ENCODE measurements around the gene ARPC5L.
A peak's percentile ranks its signal among the peaks of the same experiment; 100 is the strongest.

The ARPC5L gene

GRCh38 chr9:124852829-124853531, 8.9 kb upstream of the ARPC5L start, which contains the start of gene WDR38:
Gene WDR38, plus strand, starts transcription at chr9:124853460. Its CDS starts 72 bp downstream, at chr9:124853532.
- TF ChIP-seq, protein P1, sequence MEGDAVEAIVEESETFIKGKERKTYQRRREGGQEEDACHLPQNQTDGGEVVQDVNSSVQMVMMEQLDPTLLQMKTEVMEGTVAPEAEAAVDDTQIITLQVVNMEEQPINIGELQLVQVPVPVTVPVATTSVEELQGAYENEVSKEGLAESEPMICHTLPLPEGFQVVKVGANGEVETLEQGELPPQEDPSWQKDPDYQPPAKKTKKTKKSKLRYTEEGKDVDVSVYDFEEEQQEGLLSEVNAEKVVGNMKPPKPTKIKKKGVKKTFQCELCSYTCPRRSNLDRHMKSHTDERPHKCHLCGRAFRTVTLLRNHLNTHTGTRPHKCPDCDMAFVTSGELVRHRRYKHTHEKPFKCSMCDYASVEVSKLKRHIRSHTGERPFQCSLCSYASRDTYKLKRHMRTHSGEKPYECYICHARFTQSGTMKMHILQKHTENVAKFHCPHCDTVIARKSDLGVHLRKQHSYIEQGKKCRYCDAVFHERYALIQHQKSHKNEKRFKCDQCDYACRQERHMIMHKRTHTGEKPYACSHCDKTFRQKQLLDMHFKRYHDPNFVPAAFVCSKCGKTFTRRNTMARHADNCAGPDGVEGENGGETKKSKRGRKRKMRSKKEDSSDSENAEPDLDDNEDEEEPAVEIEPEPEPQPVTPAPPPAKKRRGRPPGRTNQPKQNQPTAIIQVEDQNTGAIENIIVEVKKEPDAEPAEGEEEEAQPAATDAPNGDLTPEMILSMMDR (IDR thresholded peaks at IDR 0.05), result peak; percentile 99
- peak within 1 kb of the TSS; percentile 38 to 74 for H3K27ac ChIP-seq
- H3K4me3 ChIP-seq, result peak within 1 kb of the TSS; percentile 74
- DNase-seq (ENCODE audit: low spot score), result peak; percentile 86

DNA sequence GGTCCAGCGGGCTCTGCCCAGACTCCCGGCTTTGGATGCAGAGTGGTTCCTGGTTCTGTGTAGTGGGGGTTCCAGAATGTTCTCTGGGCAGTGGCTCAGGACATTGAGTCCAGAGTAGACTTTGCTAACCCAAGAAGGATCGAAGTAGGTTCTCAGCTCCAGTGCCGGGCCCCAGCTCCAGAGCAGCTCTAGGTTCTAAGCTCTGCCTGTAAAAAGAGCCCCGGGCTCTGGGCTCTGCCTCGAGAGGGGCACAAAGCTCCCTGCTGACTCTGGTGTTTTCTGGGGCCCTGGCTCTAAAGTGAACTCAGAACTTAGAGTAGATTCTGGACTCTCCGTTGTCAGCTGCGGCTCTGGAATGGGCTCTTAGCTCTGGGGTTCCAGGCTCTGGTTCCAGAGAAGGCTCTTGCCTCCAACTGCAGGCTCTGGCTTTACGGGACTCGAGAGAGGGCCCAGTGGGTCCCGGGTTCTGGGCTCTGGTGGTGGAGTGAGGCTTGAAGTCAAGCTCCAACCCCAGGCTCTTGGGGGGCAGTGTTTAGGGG, 8.3 kb upstream of the ARPC5L start:
- peak overlapping the region; percentile 74 for H3K4me3 ChIP-seq
- DNase-seq (ENCODE audit: low spot score), result no peak
- TF ChIP-seq, protein P1 (IDR thresholded peaks at IDR 0.05), result no peak
- peak overlapping the region; percentile 38 to 74 for H3K27ac ChIP-seq

- Histone ChIP-seq H3K4me3 (no peak overlapping the region), H3K27ac (peak overlapping the region in 1 of 2 donors; percentile 74)
- TF ChIP-seq, protein P1 (IDR thresholded peaks at IDR 0.05), result no peak
- DNase-seq (ENCODE audit: low spot score), result no peak
These were observed 7.8 kb upstream of the ARPC5L start for GRCh38 chr9:124854161-124854560.

DNA sequence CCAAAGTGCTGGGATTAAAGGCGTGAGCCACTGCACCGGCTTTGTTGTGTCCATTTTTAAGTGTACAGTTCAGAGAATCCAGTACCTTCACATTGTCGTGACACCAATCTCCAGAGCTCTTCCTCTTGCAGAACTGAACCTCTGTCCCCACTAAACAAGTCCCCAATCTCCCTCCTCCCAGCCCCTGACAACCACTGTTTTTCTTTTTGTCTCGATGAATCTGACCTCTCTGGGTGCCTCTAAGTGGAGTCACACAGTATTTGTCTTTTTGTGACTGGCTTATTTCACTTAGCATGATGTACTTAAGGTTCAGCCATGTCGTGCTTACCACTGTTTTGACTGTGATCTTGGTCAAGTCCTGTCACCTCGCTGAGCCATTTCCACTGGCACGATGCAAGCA, 7.1 kb upstream of the ARPC5L start:
- TF ChIP-seq, protein P1 (IDR thresholded peaks at IDR 0.05), result no peak
- H3K4me3 ChIP-seq, result no peak overlapping the region
- DNase-seq (ENCODE audit: low spot score), result no peak
- H3K27ac ChIP-seq, result no peak overlapping the region

DNA sequence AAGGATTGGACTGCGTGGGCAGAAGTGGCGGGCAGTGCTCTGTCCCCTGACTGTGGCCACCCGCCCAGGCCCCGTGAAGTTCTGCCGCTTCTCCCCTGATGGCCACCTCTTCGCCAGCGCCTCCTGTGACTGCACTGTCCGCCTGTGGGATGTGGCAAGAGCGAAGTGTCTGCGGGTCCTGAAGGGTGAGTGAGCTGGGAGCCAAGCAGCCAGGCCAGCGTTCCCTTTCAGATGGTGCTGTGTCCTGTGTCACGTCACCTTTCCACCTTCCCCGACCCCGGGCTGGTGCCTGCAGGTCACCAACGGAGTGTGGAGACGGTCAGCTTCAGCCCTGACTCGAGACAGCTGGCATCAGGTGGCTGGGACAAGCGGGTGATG, 6.4 kb upstream of the ARPC5L start:
- Histone ChIP-seq H3K4me3 (no peak overlapping the region), H3K27ac (no peak overlapping the region)
- no peak for DNase-seq (ENCODE audit: low spot score)
- TF ChIP-seq, protein P1 (IDR thresholded peaks at IDR 0.05), result no peak

GRCh38 chr9:124855944-124856765, 5.8 kb upstream of the ARPC5L start:
- peak; percentile 72 for DNase-seq (ENCODE audit: low spot score)
- Histone ChIP-seq H3K4me3 (no peak overlapping the region), H3K27ac (no peak overlapping the region)
- TF ChIP-seq, protein P1 (IDR thresholded peaks at IDR 0.05), result no peak
